Esophagus squamous epithelium (tissue), 4 donors: ENCODE results near the gene ARGLU1.

ENCODE experiments used
- CTCF ChIP-seq, 6 experiments: fragments of 450-650 bp in 4 of 6; fragments of 200-600 bp in 2 of 6; sonication (generic) in 2 of 6; IDR thresholded peaks; one replicate each; pipeline ENCODE4 v1.5.1; 2016 to 2019; ENCODE audit warnings: antibody characterized with exemption in 6 of 6, mild to moderate bottlenecking in 4 of 6, moderate library complexity in 4 of 6
- POLR2A ChIP-seq, 4 donors: fragments of 450-650 bp; IDR thresholded peaks; one replicate each; pipeline ENCODE4 v1.6.1; 2017; ENCODE audit warnings: antibody characterized with exemption in 4 of 4, mild to moderate bottlenecking in 4 of 4, moderate library complexity in 3 of 4

GRCh38 chr13:106597186-106597585 lies 29.2 kb upstream of the ARGLU1 start:
- no peak for TF ChIP-seq CTCF (IDR thresholded peaks at IDR 0.05)
- no peak for TF ChIP-seq POLR2A (IDR thresholded peaks at IDR 0.05)
